ENCODE measurements around the gene PSAT1. TPM values are rescaled to one million over a fixed set of nuclear protein-coding genes. Genes with fewer than 3 reads are reported as not detected.

Gene PSAT1
- total RNA-seq, 2 donors from 2014 or later: 1.6 to 1.9 TPM

DNA sequence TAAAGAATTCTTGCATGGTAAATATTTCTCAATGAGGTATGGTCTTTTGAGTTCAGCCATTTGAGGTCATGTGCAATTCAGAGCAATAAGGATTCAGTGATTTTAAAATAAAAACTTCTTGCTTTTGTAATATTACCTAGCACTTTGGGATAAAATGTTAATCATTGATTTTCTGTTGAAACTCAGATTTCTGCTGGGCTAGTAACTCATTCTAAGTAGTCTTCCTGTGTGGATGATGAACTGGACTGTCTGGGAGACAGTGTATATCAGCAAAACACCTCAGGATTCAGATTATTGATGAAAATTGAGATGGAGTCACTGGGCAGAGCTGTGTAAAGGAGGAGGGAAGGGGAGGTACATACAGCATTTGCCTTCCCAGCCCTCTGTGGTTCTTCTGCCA is 10.8 kb upstream of the PSAT1 start:
- no peaks in the 10 kb centered on the region for H3K9me3 ChIP-seq
- peaks cover 0 to 8% of the 10 kb centered on the region in 2 donors for H3K4me1 ChIP-seq (ENCODE audit: control insufficient read depth in 1 of 2, low read depth in 2 of 2)
- H3K27me3 ChIP-seq (replicated peaks; ENCODE audit: insufficient read depth): no peaks in the 10 kb centered on the region
- DNase-seq (ENCODE audit: low spot score) (no peak), ATAC-seq (ENCODE audit: insufficient number of reproducible peaks, low FRiP score, low read depth) (no peak)
- TF ChIP-seq, protein P1, sequence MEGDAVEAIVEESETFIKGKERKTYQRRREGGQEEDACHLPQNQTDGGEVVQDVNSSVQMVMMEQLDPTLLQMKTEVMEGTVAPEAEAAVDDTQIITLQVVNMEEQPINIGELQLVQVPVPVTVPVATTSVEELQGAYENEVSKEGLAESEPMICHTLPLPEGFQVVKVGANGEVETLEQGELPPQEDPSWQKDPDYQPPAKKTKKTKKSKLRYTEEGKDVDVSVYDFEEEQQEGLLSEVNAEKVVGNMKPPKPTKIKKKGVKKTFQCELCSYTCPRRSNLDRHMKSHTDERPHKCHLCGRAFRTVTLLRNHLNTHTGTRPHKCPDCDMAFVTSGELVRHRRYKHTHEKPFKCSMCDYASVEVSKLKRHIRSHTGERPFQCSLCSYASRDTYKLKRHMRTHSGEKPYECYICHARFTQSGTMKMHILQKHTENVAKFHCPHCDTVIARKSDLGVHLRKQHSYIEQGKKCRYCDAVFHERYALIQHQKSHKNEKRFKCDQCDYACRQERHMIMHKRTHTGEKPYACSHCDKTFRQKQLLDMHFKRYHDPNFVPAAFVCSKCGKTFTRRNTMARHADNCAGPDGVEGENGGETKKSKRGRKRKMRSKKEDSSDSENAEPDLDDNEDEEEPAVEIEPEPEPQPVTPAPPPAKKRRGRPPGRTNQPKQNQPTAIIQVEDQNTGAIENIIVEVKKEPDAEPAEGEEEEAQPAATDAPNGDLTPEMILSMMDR (IDR thresholded peaks at IDR 0.05): no peak
- no peak overlapping the region for H3K4me3 ChIP-seq
- no peak overlapping the region for H3K27ac ChIP-seq
- no peaks in the 10 kb centered on the region for H3K36me3 ChIP-seq

GRCh38 chr9:78286946-78287388 is 10.0 kb upstream of the PSAT1 start:
- no peak for DNase-seq (ENCODE audit: low spot score)

GRCh38 chr9:78288214-78288892 is 8.6 kb upstream of the PSAT1 start:
- TF ChIP-seq, protein P1 (IDR thresholded peaks at IDR 0.05): no peak
- Histone ChIP-seq H3K27ac (no peak overlapping the region), H3K4me3 (no peak overlapping the region), H3K27me3 (replicated peaks; ENCODE audit: insufficient read depth) (no peaks in the 10 kb centered on the region), H3K4me1 (ENCODE audit: control insufficient read depth in 1 of 2, low read depth in 2 of 2) (no peaks in the 10 kb centered on the region), H3K36me3 (no peaks in the 10 kb centered on the region), H3K9me3 (no peaks in the 10 kb centered on the region)
- DNase-seq (ENCODE audit: low spot score) (no peak), ATAC-seq (ENCODE audit: insufficient number of reproducible peaks, low FRiP score, low read depth) (no peak)

More at GRCh38 chr9:78286946-78287388, 10.0 kb upstream of the PSAT1 start:
- Histone ChIP-seq H3K27ac (no peak overlapping the region), H3K4me1 (ENCODE audit: control insufficient read depth in 1 of 2, low read depth in 2 of 2) (peaks cover 0 to under 1% of the 10 kb centered on the region in 2 donors), H3K4me3 (no peak overlapping the region), H3K27me3 (replicated peaks; ENCODE audit: insufficient read depth) (no peaks in the 10 kb centered on the region), H3K36me3 (no peaks in the 10 kb centered on the region), H3K9me3 (no peaks in the 10 kb centered on the region)
- TF ChIP-seq, protein P1 (IDR thresholded peaks at IDR 0.05): no peak
- ATAC-seq (ENCODE audit: insufficient number of reproducible peaks, low FRiP score, low read depth): no peak

- Histone ChIP-seq H3K9me3 (no peaks in the 10 kb centered on the region), H3K27me3 (replicated peaks; ENCODE audit: insufficient read depth) (no peaks in the 10 kb centered on the region), H3K27ac (no peak overlapping the region), H3K36me3 (no peaks in the 10 kb centered on the region), H3K4me1 (ENCODE audit: control insufficient read depth in 1 of 2, low read depth in 2 of 2) (no peaks in the 10 kb centered on the region), H3K4me3 (no peak overlapping the region)
- TF ChIP-seq, protein P1 (IDR thresholded peaks at IDR 0.05): no peak
- DNase-seq (ENCODE audit: low spot score) (no peak), ATAC-seq (ENCODE audit: insufficient number of reproducible peaks, low FRiP score, low read depth) (no peak)
Observed at GRCh38 chr9:78289474-78289873, 7.5 kb upstream of the PSAT1 start.

DNA sequence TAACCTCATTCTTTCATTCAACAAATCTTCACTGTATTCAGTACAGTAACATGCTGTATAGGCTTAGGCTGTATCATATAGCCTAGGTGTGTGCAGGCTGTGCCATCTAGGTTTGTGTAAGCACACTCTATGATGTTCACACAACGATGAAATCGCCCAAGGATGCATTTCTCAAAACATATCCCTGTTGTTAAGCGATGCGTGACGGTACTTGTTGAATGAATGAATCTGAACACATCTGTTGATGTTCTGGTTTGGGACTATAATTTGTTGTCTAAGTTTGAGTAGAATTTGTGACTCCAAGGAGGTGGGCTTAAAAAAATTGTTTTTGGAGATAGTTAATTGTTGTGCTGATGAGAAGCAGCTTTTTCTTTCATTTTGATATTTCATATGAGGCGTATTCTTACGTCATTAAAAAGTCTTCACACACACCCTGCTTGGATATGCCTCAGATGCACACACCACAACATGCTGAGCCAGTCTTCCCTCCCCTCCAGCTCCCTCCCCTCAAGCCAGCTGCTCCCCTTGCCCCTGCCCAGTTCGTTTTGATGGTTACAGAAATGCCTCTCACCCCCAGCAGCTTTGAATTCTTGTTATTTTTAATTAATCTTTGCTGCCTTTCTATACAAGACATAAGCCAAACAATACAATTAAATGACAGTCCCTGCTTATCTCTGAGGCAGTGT is 5.5 kb upstream of the PSAT1 start:
- TF ChIP-seq, protein P1 (IDR thresholded peaks at IDR 0.05): no peak
- H3K4me3 ChIP-seq: no peak overlapping the region
- no peaks in the 10 kb centered on the region for H3K4me1 ChIP-seq (ENCODE audit: control insufficient read depth in 1 of 2, low read depth in 2 of 2)
- H3K36me3 ChIP-seq: no peaks in the 10 kb centered on the region
- no peaks in the 10 kb centered on the region for H3K9me3 ChIP-seq
- ATAC-seq (ENCODE audit: insufficient number of reproducible peaks, low FRiP score, low read depth) (no peak), DNase-seq (ENCODE audit: low spot score) (no peak)
- H3K27me3 ChIP-seq (replicated peaks; ENCODE audit: insufficient read depth): no peaks in the 10 kb centered on the region
- no peak overlapping the region for H3K27ac ChIP-seq

Measured in thoracic aorta (tissue), 2 donors.